ENCODE measurements around the gene ADCK1. TPM values are rescaled to one million over a fixed set of nuclear protein-coding genes. Genes with fewer than 3 reads are reported as not detected.
A peak's percentile ranks its signal among the peaks of the same experiment; 100 is the strongest.

The ADCK1 gene
- total RNA-seq, 1 experiment from 2014 or later, result 12.2 TPM

DNA sequence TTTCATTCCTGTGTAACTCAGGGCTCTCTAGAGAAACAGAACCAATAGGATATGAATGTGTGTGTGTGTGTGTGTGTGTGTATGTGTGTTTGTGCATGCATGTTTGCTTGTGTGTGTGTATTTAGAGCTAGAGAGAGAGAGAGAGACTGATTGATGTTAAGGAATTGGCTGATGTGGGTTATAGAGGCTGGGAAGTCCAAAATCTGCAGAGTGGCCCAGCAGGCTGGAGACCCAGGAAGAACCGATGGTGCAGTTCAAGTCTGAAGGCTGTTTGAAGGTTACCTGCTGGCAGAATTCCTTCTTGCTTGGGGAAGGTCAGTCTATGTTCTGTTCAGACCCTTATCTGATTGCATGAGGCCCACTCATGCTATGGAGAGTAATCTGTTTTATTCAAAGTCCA, 64.7 kb downstream of the ADCK1 start:
- Mint-ChIP-seq H3K4me3 (no peak overlapping the region), H3K36me3 (ENCODE audit: insufficient read depth in 1 of 3, low read depth in 3 of 3) (peaks cover 0 to 8% (median 0%) of the 10 kb centered on the region in 3 experiments; a peak in 2 of 7 replicates), H3K27me3 (ENCODE audit: low read depth) (no peaks in the 10 kb centered on the region), H3K27ac (peak overlapping the region in 1 of 3 experiments; percentile 84; a peak in 2 of 7 replicates), H3K4me1 (no peaks in the 10 kb centered on the region; a peak in 1 of 4 replicates), H3K9me3 (peaks cover 0 to 6% of the 10 kb centered on the region in 2 experiments; a peak in 1 of 5 replicates)
- H3T11ph ChIP-seq (ENCODE audit: low read length), result no peak overlapping the region
- no peaks in the 10 kb centered on the region for H3K27me3 ChIP-seq (ENCODE audit: insufficient read depth, low read length)
- H3K79me1 ChIP-seq (ENCODE audit: insufficient read depth, low read depth, low read length, poor library complexity, severe bottlenecking), result no peaks in the 10 kb centered on the region
- H3K9me3 ChIP-seq (ENCODE audit: control insufficient read depth, low read depth, low read length), result no peaks in the 10 kb centered on the region
- no peak overlapping the region for H3K14ac ChIP-seq (ENCODE audit: insufficient read depth, low read length)
- no peaks in the 10 kb centered on the region for H3K79me2 ChIP-seq (ENCODE audit: insufficient read depth, low read length)
- no peak for TF ChIP-seq CTCF (conservative IDR thresholded peaks at IDR 0.05)
- no peak overlapping the region for H3K18ac ChIP-seq (ENCODE audit: insufficient read length, low read depth, low read length)
- H2BK5ac ChIP-seq (ENCODE audit: insufficient read length, low read length), result no peak overlapping the region
- no peak overlapping the region for H2BK15ac ChIP-seq (ENCODE audit: low read depth, low read length)
- H3K4me1 ChIP-seq (ENCODE audit: insufficient read depth, low read length), result no peaks in the 10 kb centered on the region
- no CpG with 5 or more reads among the region's 1 CpG for WGBS (ENCODE audit: extremely low coverage, insufficient read length, low lambda C conversion rate)
- no peaks in the 10 kb centered on the region for H4K20me1 ChIP-seq (ENCODE audit: control insufficient read depth, insufficient read depth, insufficient read length)
- no peak overlapping the region for H2AK5ac ChIP-seq (ENCODE audit: insufficient read length, low read length)
- H3K23me2 ChIP-seq (ENCODE audit: insufficient read length, low read depth, low read length, poor library complexity, severe bottlenecking), result no peaks in the 10 kb centered on the region
- no peak for DNase-seq
- H3K4ac ChIP-seq (ENCODE audit: low read depth, low read length), result no peak overlapping the region
- H2BK12ac ChIP-seq (ENCODE audit: insufficient read length, low read depth, low read length), result no peak overlapping the region
- no peak overlapping the region for H4K91ac ChIP-seq (ENCODE audit: insufficient read length, low read depth, low read length)
- H3K4me2 ChIP-seq (ENCODE audit: insufficient read depth, insufficient read length, low read length), result no peak overlapping the region
- no peak overlapping the region for H2AFZ ChIP-seq (ENCODE audit: low read length)
- H2BK20ac ChIP-seq (ENCODE audit: low read depth, low read length, poor library complexity, severe bottlenecking), result no peak overlapping the region
- no peak overlapping the region for H2BK120ac ChIP-seq (ENCODE audit: low read depth, low read length, poor library complexity, severe bottlenecking)
- H3K23ac ChIP-seq (ENCODE audit: insufficient read length, low read depth, low read length), result no peak overlapping the region
- no peak overlapping the region for H3K27ac ChIP-seq (ENCODE audit: insufficient read length, low read depth, low read length)
- no peak overlapping the region for H3K56ac ChIP-seq (ENCODE audit: insufficient read length, low read depth, low read length)
- no peak overlapping the region for H4K5ac ChIP-seq (ENCODE audit: insufficient read length, low read depth, low read length)
- H3K9ac ChIP-seq (ENCODE audit: extremely low read depth, insufficient read length, low read length), result no peak overlapping the region
- no peak overlapping the region for H4K8ac ChIP-seq (replicated peaks; ENCODE audit: insufficient read length, low read depth, low read length)
